UCSD-AML1 (cell line): ENCODE results near the gene RNF4.
"Not testable (repeated sequence)": the region's sequence is repeated elsewhere in the genome, so short reads cannot be mapped to it uniquely, and the experiment has no call there.

Experiments
- DNase-seq: peaks from one replicate; lab custom pipeline; 2025; ENCODE audit not compliant: unreplicated experiment; lab: John Stamatoyannopoulos, UW

Gene RNF4

GRCh38 chr4:2516635-2517034 is 47.7 kb downstream of the RNF4 start:
- no peak for DNase-seq

DNA sequence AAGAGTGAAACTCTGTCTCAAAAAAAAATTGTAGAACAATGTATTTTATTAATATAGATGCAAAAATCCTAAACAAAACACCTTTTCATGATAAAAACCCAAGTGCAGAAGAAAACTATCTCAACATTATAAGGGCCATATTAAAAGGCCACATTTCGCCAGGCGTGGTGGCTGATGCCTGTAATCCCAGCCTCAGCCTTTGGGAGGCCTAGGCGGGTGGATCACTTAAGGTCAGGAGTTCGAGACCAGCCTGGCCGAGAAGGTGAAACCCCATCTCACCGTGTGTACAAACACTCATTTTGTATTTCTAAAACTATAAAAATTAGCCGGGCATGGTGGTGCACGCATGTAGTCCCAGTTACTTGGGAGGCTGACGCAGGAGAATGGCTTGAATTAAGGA is 57.7 kb downstream of the RNF4 start:
- DNase-seq = no peak

- DNase-seq = no peak
Measured at GRCh38 chr4:2534904-2535375, 66.0 kb downstream of the RNF4 start.

DNA sequence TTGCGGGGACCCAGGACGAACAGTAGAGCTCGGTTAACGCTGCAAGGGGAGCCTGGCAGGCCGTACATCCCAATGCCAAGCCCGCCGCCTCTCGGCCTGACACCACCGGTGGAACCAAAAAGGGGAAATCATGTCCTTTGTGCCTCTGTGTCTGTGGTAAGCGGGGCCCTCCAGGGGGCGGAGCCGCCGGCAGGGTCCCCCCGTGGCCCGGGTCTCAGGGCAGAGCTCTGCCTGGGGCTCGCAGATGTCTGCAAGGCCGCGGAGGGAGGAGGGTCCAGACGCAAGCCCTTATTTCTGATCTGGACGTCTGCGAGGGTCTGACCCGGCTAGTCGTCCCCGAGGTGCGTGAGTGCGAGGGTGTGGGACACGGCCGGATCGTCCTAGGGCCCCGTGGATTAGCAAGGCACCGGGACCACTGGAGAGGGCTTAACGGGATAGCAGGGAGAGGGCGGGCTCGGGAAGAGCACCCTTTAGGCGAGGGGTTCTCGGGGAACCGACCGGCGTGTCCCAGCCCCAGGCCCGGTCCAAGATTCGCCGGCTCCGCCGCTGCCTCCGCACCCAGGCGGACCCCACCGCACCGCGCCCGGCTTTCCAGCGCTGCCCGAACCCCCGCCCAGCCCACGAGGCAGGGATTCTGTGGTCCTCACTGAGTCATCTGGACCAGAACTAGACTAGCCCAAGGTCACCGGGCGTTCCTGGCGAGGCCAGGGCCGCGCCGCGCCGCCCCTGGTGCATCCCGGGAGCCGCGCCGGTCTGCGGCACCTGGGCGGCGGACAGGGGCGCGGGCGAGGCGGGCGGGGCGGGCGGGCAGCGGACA is 66.7 kb downstream of the RNF4 start:
- peak; percentile 74 for DNase-seq

DNA sequence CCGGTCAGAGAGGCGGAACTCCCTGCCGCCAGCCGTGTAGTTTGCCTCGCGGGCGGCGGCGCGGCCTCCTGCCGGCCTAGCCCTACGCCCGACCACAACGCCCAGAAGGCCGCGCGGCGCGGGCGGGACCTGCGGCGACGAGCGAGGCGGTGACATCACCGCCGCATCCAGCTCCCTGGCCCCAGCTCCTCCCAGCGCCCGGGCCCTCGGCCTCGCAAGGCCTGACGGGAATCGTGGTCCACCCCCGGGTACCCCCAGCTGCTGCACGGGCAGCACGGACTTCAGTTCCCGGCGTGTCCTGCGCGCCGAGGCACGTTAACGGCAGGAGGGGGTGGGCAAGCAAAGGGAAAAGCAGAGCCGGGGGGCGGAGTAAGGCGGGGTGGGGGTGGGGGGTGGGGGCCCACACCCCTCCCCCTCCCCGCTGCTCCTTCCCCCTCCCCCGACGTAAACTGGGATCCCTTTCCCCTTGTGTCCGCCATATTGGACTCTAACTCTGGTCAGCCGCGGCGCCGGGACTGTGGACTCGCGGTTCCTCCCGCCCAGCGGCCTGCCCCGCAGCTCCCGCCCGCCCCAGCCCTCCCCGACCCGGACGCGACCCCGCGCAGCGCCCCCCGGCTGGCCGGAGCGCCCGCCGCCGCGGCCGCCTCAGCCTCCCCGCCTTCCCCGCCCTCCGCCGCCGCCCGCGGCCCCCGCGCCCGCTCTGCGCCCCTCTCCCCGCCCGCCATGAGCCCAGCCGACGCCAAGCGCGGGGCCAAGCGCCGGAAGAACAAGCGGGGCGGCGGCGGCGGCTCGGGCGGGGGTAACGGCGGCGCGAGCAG is 67.5 kb downstream of the RNF4 start, which contains the start of gene FAM193A:
Gene FAM193A (plus strand): TSS at position 455 of the 818 bp plus-strand sequence. CDS start 269 bp downstream, at position 724.
- DNase-seq = peak; percentile 99

- DNase-seq = peak; percentile 63
Measured at GRCh38 chr4:2537011-2537830, 68.3 kb downstream of the RNF4 start.

GRCh38 chr4:2543580-2544191 is 74.8 kb downstream of the RNF4 start:
- not testable (repeated sequence) for DNase-seq

GRCh38 chr4:2545321-2546013 is 76.6 kb downstream of the RNF4 start:
- DNase-seq = no peak

GRCh38 chr4:2546286-2546823 is 77.4 kb downstream of the RNF4 start:
- no peak for DNase-seq

DNA sequence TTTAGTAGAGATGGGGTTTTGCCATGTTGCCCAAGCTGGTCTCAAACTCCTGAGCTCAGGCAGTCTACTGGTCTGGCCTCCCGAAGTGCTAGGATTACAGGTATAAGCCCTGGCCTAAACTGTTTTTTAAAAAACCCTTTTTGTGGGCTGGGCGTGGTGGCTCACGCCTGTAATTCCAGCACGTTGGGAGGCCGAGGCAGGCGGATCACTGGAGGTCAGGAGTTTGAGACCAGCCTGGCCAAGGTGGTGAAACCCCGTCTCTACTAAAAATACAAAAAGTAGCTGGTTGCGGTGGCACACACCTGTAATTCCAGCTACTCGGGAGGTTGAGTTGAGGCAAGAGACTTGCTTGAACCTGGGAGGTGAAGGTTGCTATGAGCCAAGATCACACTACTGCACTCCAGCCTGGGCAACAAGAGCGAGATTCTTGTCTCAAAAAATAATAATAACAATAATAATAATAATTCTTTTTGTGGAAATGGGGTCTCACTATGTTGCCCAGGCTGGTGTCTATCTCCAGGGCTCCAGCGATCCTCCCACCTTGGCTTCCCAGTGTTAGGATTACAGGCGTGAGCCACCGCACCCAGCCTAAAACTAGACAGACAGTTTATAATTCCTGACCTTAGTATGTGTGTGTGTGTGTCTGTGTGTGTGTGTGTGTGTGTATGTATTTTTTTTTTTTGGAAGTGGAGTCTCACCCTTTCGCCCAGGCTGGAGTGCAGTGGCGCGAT is 78.2 kb downstream of the RNF4 start:
- DNase-seq = not testable (repeated sequence)

- no peak for DNase-seq
Measured at GRCh38 chr4:2551118-2551517, 82.2 kb downstream of the RNF4 start.

GRCh38 chr4:2552806-2553205 is 83.9 kb downstream of the RNF4 start:
- DNase-seq = no peak

DNA sequence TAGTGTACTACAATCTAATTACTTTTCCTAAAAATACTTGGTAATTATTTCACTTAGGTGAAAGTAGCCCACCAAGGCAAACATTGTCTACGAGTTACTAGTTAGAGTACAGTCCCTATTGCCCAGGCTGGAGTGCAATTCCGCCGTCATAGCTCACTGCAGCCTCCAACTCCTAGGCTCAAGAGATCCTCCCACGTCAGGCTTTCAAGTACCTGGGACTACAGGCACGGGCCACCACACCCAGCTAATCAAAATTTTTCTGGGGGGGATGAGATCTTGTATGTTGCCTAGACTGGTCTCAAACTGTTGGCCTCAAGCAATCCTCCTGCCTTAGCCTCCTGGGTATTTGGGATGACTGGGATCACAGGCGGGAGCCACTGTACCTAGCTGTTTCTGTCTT is 89.4 kb downstream of the RNF4 start:
- no peak for DNase-seq

DNA sequence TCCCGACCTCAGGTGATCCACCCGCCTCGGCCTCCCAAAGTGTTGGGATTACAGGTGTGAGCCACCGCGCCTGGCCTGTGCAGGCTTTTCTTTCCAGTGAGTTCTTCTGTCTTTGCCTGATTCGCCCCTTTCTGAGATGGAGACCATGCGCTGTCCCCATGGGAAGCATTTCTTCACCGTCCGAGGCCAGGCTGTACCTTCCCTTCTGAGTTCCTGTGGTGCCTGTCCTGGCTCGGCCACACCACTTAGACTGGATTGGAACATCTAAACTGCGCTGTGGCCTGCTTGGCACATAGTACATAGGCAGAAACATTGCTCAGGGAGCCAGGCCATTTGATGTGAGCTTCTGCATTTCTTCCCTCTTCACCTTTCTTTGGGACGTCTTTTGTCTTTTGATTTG is 91.3 kb downstream of the RNF4 start:
- DNase-seq = no peak
